Effector CD8-positive, alpha-beta T cell (primary cell): ENCODE measurements around the gene TNFAIP8L1.
"Not testable (repeated sequence)": the region's sequence is repeated elsewhere in the genome, so short reads cannot be mapped to it uniquely, and the experiment has no call there.

Experiments
- DNase-seq: peaks from one replicate; lab custom pipeline; 2025; lab: John Stamatoyannopoulos, UW

TNFAIP8L1 gene

GRCh38 chr19:4678881-4679790, 39.8 kb downstream of the TNFAIP8L1 start:
- DNase-seq: no peak

- not testable (repeated sequence) for DNase-seq
These were observed 40.7 kb downstream of the TNFAIP8L1 start for GRCh38 chr19:4680021-4680420.

GRCh38 chr19:4682417-4683200, 43.3 kb downstream of the TNFAIP8L1 start:
- no peak for DNase-seq

GRCh38 chr19:4684312-4685095, 45.2 kb downstream of the TNFAIP8L1 start:
- DNase-seq: no peak

- no peak for DNase-seq
These were observed 47.4 kb downstream of the TNFAIP8L1 start for GRCh38 chr19:4686700-4687099.

- DNase-seq: no peak
These were observed 48.1 kb downstream of the TNFAIP8L1 start for GRCh38 chr19:4687396-4687795.

- no peak for DNase-seq
These were observed 49.3 kb downstream of the TNFAIP8L1 start for GRCh38 chr19:4688587-4688986.

- DNase-seq: no peak
These were observed 50.1 kb downstream of the TNFAIP8L1 start for GRCh38 chr19:4689403-4689802.

GRCh38 chr19:4690361-4690760, 51.0 kb downstream of the TNFAIP8L1 start:
- no peak for DNase-seq

- no peak for DNase-seq
These were observed 52.1 kb downstream of the TNFAIP8L1 start for GRCh38 chr19:4691373-4691772.

- DNase-seq: no peak
These were observed 53.1 kb downstream of the TNFAIP8L1 start for GRCh38 chr19:4692251-4693077.

GRCh38 chr19:4693078-4693350, 53.7 kb downstream of the TNFAIP8L1 start:
- no peak for DNase-seq

- no peak for DNase-seq
These were observed 54.3 kb downstream of the TNFAIP8L1 start for GRCh38 chr19:4693471-4694121.

- no peak for DNase-seq
These were observed 55.1 kb downstream of the TNFAIP8L1 start for GRCh38 chr19:4694211-4694987.

GRCh38 chr19:4695224-4695731, 56.0 kb downstream of the TNFAIP8L1 start:
- DNase-seq: no peak

GRCh38 chr19:4697304-4697703, 58.0 kb downstream of the TNFAIP8L1 start:
- no peak for DNase-seq

- no peak for DNase-seq
These were observed 60.7 kb downstream of the TNFAIP8L1 start for GRCh38 chr19:4699826-4700692.

- DNase-seq: no peak
These were observed 61.3 kb downstream of the TNFAIP8L1 start for GRCh38 chr19:4700693-4700970.

- DNase-seq: no peak
These were observed 62.2 kb downstream of the TNFAIP8L1 start for GRCh38 chr19:4701557-4701956.
